ENCODE results near the gene SCAMP3.
A peak's percentile ranks its signal among the peaks of the same experiment; 100 is the strongest.
"Not testable (repeated sequence)": the region's sequence is repeated elsewhere in the genome, so short reads cannot be mapped to it uniquely, and the experiment has no call there.

SCAMP3 gene

DNA sequence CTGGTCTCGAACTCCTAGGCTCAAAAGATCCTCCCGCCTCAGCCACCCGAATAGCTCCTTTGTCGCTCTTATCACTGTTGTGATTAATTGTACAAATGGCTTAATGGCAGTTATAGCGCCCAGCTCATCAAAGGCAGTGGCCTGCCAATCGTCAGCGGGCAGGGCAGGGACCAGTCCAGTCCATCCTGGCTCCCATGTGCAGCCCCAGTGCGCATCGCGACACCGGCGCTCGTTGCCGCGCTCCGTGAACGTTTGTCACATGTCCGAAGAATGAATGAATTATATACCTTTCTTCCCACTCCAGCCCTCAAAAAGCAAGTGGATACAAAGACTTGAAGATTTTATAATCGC is 35.3 kb downstream of the SCAMP3 start:
- DNase-seq = no peak

DNA sequence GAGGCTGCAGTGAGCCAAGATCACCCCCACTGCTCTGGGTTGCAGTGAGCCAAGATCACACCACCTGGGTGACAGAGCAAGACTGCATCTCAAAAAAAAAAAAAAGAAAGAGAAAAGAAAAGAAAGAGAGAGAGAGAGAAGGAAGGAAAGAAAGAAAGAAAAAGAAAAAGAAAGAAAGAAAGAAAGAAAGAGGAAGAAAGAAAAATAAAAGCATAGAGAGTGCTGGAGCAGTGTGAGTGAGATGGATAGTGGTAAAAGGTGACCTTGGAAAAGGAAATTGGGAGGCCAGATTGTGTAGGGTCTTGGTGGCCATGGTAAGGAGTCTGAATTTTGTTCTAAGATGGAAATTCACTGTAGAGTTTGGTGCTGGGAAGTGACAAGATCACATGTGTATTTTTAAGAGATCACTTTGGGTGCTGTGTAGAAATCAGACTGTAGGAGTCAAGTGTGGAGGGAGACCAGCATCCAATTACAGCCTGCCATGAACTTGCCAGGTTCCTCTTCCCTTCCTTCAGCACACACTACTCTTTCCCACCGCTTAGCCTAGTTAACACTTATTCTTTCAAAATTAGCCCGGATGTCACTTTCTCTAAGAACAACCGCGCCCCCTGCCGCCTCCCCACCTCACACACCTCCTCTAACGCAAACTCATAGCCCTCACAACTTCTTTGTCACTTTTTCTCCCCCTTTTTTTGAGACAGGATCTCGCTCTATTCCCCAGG is 35.8 kb downstream of the SCAMP3 start:
- peak; percentile 88 for DNase-seq

DNA sequence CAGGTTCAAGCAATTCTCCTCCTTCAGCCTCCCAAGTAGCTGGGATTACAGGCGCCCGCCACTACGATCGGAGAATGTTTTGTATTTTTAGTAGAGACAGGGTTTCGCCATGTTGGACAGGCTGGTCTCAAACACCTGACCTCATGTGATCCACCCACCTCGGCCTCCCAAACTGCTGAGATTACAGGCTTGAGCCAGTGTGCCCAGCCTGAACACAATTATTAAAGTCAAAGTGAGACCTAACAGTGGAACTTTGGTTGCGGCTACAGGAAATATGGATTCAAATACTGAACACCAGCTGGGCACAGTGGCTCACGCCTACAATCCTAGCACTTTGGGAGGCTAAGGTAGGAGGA is 36.8 kb downstream of the SCAMP3 start:
- not testable (repeated sequence) for DNase-seq

DNA sequence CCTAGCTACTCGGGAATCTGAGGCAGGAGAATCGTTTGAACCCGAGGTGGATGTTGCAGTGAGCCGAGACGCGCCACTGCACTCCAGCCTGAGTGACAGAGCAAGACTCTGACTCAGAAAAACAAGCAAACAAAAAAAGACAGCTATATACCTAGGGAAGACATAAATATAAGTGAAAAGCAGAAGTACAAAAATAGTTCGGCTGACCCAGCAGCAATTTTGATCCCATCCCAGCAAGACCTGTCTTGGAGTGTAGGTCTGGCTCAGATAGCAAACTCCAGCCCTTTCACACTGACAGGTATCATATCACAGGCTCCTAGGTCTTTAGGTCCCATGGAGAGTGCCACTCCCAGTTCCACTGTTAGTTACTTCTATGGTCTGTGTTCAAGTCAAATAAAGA is 39.1 kb downstream of the SCAMP3 start:
- DNase-seq = no peak

DNA sequence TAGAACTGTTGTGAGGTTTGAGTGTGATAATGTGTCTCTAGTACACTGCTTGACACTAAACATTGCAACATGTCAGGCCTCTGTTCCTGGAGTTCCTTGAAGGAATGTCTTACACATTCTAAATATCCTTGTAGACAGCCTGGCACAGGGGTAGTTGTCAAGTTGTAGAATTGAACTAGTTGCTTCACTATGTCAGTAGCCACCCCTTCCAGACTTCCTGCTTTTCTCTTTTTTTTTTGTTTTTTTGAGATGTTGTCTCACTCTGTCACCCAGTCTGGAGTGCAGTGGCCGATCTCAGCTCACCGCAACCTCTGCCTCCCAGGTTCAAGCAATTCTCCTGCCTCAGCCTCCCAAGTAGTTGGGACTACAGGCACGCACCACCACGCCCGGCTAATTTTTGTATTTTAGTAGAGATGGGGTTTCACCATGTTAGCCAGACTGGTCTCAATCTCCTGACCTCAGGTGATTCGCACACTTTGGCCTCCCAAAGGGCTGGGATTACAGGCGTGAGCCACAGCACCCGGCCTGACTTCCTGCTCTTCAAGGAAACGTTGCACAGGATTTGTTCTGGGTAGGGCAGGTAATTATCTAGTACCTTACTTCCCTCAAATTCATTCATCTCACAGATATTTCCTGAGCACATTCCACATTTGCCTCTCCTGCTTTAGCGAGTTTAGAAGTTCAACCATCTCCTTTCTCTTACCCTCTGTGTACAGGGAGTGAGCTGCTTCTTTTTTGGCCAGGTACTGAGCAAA is 41.8 kb downstream of the SCAMP3 start:
- DNase-seq = not testable (repeated sequence)

DNA sequence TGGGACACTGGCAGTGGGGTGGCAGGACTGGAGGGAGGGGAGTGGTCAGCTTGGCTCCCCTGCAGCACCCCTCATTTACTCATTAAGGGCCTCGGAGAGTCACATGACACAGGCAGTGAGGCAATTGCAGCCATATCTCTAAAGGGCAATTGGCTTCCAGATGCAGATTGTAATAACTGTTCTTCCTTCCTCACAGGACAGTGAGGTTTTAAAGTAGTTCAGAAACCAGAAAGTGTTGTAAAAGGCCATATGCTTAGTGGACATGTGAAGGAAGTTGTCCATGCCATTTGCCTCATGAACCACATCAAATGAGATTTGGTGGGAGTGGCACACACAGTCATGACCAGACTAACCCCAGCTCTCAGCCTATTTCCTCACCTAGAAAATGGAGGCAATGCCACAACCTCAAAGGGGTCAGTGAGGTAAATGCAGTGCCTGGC is 42.5 kb downstream of the SCAMP3 start:
- no peak for DNase-seq

DNA sequence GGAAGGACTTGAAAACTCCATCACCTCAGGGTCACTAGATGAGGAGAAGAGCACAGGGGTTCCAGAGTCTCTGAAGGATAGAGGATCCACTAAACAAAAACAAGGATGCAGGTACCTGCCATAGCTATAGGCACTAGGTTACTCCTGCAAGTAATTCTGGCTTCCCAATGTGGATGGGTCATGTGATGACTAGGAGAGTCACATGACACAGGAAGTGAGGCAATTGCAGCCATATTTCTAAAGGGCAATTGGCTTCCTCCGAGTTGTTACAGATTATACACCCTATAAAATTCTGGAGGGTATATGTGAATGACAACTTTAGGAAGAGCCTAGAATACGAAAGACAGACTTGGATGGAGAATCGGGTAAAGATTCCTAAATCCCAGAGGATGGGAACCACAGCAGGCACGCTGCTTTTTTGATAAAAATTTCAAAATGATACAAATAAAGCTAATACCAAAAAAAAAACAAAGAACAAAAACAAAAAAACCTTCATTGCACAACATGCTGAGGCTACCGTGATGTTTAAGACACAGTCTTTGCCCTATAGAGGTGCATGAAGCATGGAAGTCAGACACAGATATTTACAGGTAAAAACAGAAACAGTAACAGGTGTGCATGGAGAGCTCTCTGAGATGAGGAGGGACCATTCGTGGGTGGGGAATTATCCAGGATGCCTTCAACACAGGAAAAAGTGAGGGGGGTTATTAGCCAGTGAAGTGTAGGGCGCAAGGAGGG is 43.1 kb downstream of the SCAMP3 start:
- no peak for DNase-seq

DNA sequence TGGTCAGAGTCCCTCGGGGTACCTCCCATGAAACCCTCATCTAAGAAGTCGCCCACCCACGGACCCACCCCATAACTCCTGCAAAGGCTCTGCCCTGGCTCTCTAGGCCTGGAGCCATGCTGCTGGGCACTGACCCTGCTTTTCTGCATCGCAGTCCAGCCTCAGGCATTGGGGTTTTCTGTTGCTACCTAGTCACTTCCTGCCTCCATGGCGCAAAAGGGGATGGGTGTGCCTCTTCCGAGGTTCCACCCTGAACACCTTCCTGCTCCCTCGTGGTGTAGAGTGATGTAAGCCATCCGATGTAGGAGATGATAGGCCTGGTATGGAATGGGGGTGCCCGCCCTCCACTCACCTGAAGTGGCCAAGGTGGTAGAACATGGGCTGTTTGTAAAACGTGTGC is 47.5 kb downstream of the SCAMP3 start:
- DNase-seq = not testable (repeated sequence)

DNA sequence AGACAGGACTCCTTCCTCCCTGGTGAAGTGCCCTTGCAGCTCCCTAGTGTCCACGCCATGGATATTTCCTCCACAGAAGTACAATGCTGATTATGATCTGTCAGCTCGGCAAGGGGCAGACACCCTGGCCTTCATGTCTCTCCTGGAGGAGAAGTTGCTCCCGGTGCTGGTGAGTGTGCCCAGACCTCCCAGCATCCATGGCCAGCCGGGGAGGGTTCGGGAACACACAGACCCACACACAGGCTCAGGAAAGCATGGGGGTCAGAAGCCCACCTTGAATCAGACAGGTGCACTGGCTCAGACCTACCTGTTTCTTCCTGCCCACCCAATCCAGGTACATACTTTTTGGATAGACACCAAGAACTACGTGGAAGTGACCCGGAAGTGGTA is 50.1 kb downstream of the SCAMP3 start:
- not testable (repeated sequence) for DNase-seq

DNA sequence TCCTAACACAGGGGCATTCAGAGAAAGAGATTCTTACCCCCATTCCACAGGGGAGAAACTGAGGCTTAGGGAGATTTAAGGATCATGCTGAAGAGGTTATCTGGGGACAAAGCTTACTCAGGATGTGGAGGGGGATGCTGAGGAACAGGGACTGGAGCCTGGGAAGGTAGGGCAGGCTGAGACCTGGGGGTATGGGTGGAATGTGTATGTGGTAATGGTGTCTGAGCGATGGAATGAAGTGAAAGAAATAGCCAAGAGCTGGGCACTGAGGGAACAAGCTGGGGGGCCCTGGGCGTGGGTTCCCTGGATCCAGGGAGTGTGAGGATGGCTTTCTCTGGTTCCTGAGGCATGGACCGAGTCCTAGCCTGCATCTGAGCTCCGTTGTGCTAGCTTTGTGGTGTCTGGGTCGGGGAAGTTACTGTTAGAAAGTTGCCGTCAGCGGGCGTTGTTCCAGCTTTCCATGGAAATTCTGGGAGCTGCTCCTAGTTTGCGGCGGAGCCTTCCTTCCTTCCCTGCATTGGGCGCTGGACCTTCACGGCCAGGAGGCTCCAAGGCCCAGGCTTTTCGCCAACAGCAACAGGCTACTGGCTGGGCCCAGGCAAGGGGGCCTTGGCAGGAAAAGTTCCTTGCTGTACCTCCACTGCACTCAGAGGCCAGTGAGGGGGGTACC is 50.6 kb downstream of the SCAMP3 start:
- peak; percentile 93 for DNase-seq

DNA sequence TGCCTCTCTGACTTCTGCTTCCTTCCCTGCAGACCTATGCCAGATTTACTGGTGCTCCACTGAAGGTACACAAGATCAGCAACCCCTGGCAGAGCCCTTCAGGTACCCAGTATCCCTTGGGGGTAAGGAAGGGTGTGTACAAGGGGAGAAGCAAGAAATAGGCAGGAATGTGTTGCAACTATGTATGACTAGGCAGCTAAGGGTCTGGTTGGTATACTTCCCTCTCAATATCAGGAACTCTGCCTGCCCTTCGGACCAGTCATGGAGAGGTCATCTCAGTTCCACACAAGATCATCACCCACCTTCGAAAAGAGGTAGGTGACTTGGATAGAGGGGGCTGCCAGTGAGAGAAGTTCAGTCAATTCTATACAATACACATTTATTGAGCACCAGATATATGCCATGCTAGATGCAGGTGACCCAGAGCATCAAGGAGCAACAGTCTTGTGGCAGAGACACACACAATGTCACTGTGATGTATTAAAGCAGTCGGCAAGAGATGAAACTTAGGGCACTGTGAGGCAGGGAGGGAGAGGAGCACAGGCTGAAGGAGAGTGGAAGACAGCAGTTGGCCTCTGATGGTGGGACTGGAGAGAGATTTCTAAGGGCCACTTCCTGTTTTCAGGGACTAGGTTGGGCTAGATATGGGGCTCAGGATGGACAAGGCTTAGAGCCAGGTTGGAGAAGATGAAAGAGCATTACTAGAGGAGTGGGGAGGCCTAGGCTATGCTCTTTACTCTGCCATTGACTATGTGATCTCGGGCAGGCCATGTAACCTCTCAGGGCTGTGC is 51.7 kb downstream of the SCAMP3 start:
- DNase-seq = no peak

DNA sequence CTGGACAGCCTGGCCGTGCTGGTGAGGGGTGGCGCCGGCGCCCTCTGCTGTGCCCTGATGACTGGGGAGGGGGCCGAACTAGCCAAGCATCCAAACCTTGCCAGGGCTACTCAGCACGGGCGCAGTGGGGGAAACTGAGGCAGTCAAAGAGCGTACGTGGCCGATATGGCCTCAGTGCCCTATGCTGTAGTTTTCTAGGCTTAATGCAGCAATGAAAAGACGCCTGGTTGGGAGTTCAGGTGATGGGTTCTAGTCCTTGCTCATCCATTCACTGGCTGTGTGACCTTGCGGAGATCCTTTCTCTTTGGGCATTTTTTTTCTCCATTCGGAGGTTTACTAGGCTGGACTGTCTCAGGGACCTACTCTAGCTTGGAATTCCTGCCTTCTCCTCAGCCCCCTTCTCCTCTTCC is 52.8 kb downstream of the SCAMP3 start:
- no peak for DNase-seq

DNA sequence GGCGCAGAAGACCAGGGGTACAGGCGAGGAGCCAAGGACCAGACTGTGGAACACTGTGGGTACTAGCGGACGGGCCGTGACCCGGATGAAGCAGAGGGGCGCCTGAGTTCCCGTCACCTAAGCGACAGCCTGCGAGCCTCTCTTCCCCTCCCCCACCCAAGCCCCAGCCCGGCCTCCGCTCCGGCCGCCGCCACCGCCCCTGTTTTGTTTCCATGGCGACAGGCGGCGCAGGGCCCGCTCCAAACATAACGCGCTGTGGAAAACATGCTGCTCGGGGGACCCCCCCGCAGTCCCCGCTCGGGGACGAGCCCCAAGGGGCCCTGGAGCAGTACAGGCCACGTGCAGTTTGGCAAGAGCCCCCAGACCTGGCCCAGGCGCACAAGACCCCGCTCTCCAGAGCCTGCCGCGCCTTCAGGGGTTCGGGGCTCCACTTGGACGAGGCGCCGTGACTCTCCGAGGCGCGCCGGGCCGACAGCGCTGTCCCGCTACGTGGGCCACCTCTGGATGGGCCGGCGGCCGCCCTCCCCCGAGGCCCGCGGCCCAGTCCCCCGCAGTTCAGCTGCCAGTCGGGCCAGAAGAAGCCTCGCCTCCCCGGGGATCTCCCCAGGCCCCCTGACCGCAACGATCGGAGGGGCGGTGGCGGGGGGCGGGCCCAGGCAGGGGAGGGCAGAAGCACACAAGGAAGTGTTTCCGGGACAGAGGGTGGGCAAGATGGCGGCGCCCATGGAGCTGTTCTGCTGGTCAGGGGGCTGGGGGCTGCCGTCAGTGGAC is 53.4 kb downstream of the SCAMP3 start, which contains the start of gene MTX1:
MTX1 (plus strand) TSS at position 155 of the 771 bp plus-strand sequence; CDS start at position 265, 110 bp downstream.
- peak; percentile 96 for DNase-seq

DNA sequence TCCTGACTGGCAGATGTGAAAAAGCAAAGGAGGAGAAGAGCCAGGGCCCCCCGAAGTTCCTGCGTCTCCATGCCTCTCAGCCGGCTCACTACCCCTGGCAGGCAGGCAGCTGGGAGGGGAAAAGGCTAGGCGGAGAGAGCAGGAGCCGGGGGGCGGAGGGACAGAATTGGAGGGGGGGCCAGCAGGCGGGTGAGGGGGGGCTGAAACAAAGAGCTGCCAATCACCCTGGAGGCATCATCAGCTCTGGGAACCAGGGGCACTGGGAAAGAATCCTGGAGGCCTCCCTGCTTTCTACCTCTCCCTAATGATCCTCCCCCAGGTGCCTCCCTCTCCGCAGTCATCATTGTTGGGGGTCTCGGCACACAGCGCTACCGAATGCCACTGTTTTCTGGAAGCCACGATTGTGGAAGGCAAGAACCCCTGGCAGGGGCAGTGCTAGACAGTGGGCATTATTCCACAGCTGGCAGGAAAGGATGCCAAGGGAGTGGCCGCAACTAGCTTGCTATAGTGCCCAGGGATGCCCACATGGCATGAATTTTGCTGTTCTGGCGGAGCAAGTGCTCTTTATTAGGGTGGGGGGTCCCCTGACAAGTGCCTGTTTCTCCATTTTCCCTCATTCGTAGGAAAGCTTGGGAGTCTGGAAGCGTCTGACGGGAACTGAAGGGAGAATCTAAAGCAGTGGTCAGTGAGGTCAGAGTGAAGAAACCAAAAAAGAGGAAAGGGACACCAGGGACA is 54.2 kb downstream of the SCAMP3 start, which contains the start of gene THBS3:
THBS3 (minus strand) TSS at position 92 of the 735 bp plus-strand sequence; CDS start at position 71, 21 bp downstream.
- DNase-seq = peak; percentile 90

DNA sequence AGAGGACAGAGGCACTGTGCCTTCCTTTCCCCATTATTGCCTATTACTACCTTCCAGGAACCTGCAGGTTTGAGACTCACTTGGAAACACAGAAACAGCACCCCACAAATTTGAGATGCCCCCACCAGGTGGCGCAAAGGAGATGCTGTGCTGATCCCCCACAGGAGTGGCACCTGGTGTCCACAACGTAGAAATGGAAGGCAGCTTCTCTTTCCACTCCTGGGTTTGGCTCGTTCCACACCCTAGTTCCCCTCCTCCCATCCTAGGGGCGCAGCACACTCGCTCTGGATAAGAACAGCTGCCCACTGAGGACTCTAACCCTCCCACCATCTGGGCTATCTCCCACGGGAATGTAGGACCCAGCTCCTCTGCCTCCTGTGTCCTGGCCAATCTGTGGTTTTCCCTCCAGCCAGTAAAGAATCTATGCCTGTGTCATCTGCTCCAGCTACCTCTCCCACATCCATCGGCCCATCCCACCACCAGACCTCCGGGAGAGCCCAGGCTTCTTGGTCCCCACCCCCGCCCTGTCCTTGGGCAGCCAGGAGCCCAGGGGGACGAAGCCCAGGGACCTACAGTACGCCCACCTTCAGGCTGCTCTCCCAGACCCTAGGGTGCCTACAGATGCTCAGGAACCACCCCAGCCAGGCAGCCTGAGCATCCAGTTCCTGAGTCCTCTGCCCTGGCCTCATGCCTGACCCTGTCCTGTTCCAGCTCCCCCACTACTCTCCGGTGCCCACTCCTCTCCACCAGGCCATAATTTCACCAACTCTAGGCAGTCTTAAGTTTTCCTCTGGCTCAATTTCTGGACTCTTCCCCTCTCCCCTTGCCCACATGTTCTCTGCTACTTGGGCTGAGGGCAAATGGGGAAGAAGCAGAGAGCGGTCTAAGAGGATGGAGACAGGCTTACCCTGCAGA is 55.0 kb downstream of the SCAMP3 start:
- DNase-seq = peak; percentile 90
